ENCODE results near the gene RNASE13. TPM values are rescaled to one million over a fixed set of nuclear protein-coding genes. Genes with fewer than 3 reads are reported as not detected.

The RNASE13 gene
- polyA plus RNA-seq, 1 of the 3 experiments (the other 2 are of a cell fraction) = not detected

DNA sequence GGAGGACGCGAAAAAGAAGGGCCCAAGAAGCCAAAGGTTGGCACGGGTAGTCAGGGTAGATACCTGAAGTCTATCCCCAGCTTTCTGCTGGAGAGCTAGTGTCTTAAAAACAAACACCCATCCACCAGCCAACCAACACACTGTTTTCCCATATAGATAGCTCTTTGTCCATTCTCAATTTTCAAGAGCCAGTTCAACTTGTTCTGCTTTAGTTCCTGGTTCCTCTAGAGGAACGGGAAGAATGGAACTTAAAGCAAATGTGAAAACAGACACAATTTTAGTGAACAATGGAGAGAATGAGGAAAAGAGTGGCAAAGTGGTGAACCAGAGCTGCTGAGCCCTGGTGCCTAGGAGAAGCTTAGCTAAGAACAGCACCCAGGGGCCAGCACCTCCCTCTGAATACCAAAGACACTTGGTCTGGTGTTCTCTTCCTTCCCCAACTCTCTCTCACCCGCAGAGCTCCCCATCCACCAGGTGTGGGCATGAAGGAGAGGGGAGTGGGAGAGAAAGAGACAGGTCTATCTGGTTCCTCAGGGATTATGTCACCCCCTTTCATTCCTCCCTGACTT, 13.5 kb downstream of the RNASE13 start:
- ChIA-PET CTCF (interaction anchor here (1.5 to 18.2 kb wide), 4 partner anchors 20 to 80 kb away, joined by 7 to 555 read pairs (median 128); partner anchors contain the start of genes ARHGEF40, RNASE7, TMEM253 and ZNF219), POLR2A (no interaction called here)
- Histone ChIP-seq H3K4me2 (no peak overlapping the region), H4K20me1 (ENCODE audit: insufficient read depth) (no peaks in the 10 kb centered on the region), H3K9me2 (no peaks in the 10 kb centered on the region), H3K27me3 (ENCODE audit: insufficient read depth) (no peaks in the 10 kb centered on the region), H3K4me1 (ENCODE audit: control insufficient read depth in 1 of 2, insufficient read depth in 2 of 2, low read depth in 1 of 2, low read length in 1 of 2) (peaks cover 0 to 10% of the 10 kb centered on the region in 2 experiments; a peak in 1 of 4 replicates), H3K27ac (ENCODE audit: low read depth in 2 of 2, low read length in 1 of 2) (no peak overlapping the region), H3K9ac (no peak overlapping the region), H3K36me3 (replicated peaks in 1 of 2; ENCODE audit: control insufficient read depth in 1 of 2, insufficient read depth in 2 of 2, low read length in 1 of 2) (no peaks in the 10 kb centered on the region), H3F3A (replicated peaks; ENCODE audit: insufficient read depth) (no peaks in the 10 kb centered on the region), H3K4me3 (ENCODE audit: low read depth in 2 of 2, low read length in 1 of 2) (no peak overlapping the region), H3K79me2 (ENCODE audit: insufficient read depth) (no peaks in the 10 kb centered on the region), H3K9me3 (no peaks in the 10 kb centered on the region), H2AFZ (ENCODE audit: low read depth) (no peak overlapping the region)
- whole genome bisulfite sequencing (ENCODE audit: low lambda C conversion rate) = 87% methylated on average over 4 of the region's 5 CpGs
- no peak for DNase-seq
- TF ChIP-seq EP300 (IDR thresholded peaks at IDR 0.05; ENCODE audit: borderline replicate concordance in 1 of 2, low read depth in 1 of 2, low read length in 1 of 2) (no peak), NFIC (IDR thresholded peaks at IDR 0.05; ENCODE audit: borderline replicate concordance) (no peak)
- TF ChIP-seq, protein P1, sequence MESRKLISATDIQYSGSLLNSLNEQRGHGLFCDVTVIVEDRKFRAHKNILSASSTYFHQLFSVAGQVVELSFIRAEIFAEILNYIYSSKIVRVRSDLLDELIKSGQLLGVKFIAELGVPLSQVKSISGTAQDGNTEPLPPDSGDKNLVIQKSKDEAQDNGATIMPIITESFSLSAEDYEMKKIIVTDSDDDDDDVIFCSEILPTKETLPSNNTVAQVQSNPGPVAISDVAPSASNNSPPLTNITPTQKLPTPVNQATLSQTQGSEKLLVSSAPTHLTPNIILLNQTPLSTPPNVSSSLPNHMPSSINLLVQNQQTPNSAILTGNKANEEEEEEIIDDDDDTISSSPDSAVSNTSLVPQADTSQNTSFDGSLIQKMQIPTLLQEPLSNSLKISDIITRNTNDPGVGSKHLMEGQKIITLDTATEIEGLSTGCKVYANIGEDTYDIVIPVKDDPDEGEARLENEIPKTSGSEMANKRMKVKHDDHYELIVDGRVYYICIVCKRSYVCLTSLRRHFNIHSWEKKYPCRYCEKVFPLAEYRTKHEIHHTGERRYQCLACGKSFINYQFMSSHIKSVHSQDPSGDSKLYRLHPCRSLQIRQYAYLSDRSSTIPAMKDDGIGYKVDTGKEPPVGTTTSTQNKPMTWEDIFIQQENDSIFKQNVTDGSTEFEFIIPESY (IDR thresholded peaks at IDR 0.05; ENCODE audit: borderline replicate concordance, low read depth) = no peak

DNA sequence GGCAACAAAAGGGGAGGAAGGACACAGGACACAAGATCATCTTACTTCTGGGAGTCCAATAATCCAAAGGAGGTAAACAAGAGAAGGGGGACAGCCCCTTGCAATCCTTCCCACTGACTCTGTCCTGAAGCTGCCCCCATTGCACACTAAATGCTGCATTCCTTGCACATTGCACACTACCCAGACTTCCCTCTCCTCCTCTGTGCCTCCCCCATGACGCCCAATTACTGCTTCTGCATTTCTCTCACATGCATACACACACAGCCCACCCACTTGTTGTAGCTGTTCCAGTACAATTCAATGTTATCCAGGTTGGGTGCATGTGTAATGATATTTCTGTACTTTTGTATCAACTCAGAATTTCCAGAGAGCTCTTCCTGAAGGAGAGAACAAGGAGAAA, 15.2 kb downstream of the RNASE13 start:
- Histone ChIP-seq H3K4me3 (ENCODE audit: low read depth in 2 of 2, low read length in 1 of 2) (no peak overlapping the region), H3K9ac (no peak overlapping the region), H3K4me1 (ENCODE audit: control insufficient read depth in 1 of 2, insufficient read depth in 2 of 2, low read depth in 1 of 2, low read length in 1 of 2) (peaks cover 0 to 5% of the 10 kb centered on the region in 2 experiments; a peak in 1 of 4 replicates), H3F3A (replicated peaks; ENCODE audit: insufficient read depth) (no peaks in the 10 kb centered on the region), H2AFZ (ENCODE audit: low read depth) (no peak overlapping the region), H4K20me1 (ENCODE audit: insufficient read depth) (no peaks in the 10 kb centered on the region), H3K27me3 (ENCODE audit: insufficient read depth) (no peaks in the 10 kb centered on the region), H3K36me3 (replicated peaks in 1 of 2; ENCODE audit: control insufficient read depth in 1 of 2, insufficient read depth in 2 of 2, low read length in 1 of 2) (no peaks in the 10 kb centered on the region), H3K9me3 (no peaks in the 10 kb centered on the region), H3K4me2 (no peak overlapping the region), H3K9me2 (no peaks in the 10 kb centered on the region), H3K79me2 (ENCODE audit: insufficient read depth) (no peaks in the 10 kb centered on the region), H3K27ac (ENCODE audit: low read depth in 2 of 2, low read length in 1 of 2) (no peak overlapping the region)
- WGBS (ENCODE audit: low lambda C conversion rate) = 47% methylated on average over 1 of the region's 1 CpG
- ChIA-PET POLR2A (no interaction called here), CTCF (interaction anchor here (0.9 to 18.2 kb wide), 5 partner anchors 22 to 82 kb away, joined by 3 to 555 read pairs (median 7); partner anchors contain the start of genes RNASE7, TMEM253 and ZNF219)
- no peak for DNase-seq
- no peak for TF ChIP-seq RAD21 (IDR thresholded peaks at IDR 0.05; ENCODE audit: low read length)
- TF ChIP-seq, protein P2, sequence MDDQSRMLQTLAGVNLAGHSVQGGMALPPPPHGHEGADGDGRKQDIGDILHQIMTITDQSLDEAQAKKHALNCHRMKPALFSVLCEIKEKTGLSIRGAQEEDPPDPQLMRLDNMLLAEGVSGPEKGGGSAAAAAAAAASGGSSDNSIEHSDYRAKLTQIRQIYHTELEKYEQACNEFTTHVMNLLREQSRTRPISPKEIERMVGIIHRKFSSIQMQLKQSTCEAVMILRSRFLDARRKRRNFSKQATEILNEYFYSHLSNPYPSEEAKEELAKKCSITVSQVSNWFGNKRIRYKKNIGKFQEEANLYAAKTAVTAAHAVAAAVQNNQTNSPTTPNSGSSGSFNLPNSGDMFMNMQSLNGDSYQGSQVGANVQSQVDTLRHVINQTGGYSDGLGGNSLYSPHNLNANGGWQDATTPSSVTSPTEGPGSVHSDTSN (IDR thresholded peaks at IDR 0.05) = no peak
- TF ChIP-seq GABPA (IDR thresholded peaks at IDR 0.05; ENCODE audit: low read depth) = no peak
- TF ChIP-seq NFIC (IDR thresholded peaks at IDR 0.05; ENCODE audit: borderline replicate concordance) = no peak
- TF ChIP-seq, protein P3, sequence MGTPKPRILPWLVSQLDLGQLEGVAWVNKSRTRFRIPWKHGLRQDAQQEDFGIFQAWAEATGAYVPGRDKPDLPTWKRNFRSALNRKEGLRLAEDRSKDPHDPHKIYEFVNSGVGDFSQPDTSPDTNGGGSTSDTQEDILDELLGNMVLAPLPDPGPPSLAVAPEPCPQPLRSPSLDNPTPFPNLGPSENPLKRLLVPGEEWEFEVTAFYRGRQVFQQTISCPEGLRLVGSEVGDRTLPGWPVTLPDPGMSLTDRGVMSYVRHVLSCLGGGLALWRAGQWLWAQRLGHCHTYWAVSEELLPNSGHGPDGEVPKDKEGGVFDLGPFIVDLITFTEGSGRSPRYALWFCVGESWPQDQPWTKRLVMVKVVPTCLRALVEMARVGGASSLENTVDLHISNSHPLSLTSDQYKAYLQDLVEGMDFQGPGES (IDR thresholded peaks at IDR 0.05; ENCODE audit: low read depth, low read length) = no peak
- no peak for TF ChIP-seq MEF2A (IDR thresholded peaks at IDR 0.05; ENCODE audit: borderline replicate concordance, low read depth)
- TF ChIP-seq, protein P4, sequence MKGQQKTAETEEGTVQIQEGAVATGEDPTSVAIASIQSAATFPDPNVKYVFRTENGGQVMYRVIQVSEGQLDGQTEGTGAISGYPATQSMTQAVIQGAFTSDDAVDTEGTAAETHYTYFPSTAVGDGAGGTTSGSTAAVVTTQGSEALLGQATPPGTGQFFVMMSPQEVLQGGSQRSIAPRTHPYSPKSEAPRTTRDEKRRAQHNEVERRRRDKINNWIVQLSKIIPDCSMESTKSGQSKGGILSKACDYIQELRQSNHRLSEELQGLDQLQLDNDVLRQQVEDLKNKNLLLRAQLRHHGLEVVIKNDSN (IDR thresholded peaks at IDR 0.05; ENCODE audit: borderline replicate concordance, low read depth) = no peak
- TF ChIP-seq, protein P5, sequence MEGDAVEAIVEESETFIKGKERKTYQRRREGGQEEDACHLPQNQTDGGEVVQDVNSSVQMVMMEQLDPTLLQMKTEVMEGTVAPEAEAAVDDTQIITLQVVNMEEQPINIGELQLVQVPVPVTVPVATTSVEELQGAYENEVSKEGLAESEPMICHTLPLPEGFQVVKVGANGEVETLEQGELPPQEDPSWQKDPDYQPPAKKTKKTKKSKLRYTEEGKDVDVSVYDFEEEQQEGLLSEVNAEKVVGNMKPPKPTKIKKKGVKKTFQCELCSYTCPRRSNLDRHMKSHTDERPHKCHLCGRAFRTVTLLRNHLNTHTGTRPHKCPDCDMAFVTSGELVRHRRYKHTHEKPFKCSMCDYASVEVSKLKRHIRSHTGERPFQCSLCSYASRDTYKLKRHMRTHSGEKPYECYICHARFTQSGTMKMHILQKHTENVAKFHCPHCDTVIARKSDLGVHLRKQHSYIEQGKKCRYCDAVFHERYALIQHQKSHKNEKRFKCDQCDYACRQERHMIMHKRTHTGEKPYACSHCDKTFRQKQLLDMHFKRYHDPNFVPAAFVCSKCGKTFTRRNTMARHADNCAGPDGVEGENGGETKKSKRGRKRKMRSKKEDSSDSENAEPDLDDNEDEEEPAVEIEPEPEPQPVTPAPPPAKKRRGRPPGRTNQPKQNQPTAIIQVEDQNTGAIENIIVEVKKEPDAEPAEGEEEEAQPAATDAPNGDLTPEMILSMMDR (IDR thresholded peaks at IDR 0.05) = no peak
- TF ChIP-seq, protein P6, sequence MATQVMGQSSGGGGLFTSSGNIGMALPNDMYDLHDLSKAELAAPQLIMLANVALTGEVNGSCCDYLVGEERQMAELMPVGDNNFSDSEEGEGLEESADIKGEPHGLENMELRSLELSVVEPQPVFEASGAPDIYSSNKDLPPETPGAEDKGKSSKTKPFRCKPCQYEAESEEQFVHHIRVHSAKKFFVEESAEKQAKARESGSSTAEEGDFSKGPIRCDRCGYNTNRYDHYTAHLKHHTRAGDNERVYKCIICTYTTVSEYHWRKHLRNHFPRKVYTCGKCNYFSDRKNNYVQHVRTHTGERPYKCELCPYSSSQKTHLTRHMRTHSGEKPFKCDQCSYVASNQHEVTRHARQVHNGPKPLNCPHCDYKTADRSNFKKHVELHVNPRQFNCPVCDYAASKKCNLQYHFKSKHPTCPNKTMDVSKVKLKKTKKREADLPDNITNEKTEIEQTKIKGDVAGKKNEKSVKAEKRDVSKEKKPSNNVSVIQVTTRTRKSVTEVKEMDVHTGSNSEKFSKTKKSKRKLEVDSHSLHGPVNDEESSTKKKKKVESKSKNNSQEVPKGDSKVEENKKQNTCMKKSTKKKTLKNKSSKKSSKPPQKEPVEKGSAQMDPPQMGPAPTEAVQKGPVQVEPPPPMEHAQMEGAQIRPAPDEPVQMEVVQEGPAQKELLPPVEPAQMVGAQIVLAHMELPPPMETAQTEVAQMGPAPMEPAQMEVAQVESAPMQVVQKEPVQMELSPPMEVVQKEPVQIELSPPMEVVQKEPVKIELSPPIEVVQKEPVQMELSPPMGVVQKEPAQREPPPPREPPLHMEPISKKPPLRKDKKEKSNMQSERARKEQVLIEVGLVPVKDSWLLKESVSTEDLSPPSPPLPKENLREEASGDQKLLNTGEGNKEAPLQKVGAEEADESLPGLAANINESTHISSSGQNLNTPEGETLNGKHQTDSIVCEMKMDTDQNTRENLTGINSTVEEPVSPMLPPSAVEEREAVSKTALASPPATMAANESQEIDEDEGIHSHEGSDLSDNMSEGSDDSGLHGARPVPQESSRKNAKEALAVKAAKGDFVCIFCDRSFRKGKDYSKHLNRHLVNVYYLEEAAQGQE (IDR thresholded peaks at IDR 0.05; ENCODE audit: low read depth, low read length) = no peak
- no peak for TF ChIP-seq ELF1 (IDR thresholded peaks at IDR 0.05)
- TF ChIP-seq EZH2phosphoT487 (IDR thresholded peaks at IDR 0.05; ENCODE audit: borderline replicate concordance, low read depth) = no peak
- TF ChIP-seq RXRA (IDR thresholded peaks at IDR 0.05; ENCODE audit: borderline replicate concordance, low read depth) = no peak
- no peak for TF ChIP-seq GATA2 (CRISPR knock-in tag; IDR thresholded peaks at IDR 0.05)
- no peak for TF ChIP-seq RFX5 (IDR thresholded peaks at IDR 0.05; ENCODE audit: low read length)
